OCI-M2 (cell line): Measurements from ENCODE around the gene AKIRIN2.
A peak's percentile ranks its signal among the peaks of the same experiment; 100 is the strongest.

Experiments
- DNase-seq: peaks from one replicate; lab custom pipeline; 2025; ENCODE audit not compliant: unreplicated experiment; lab: John Stamatoyannopoulos, UW

AKIRIN2 gene

GRCh38 chr6:87701676-87702588 is at the start of gene AKIRIN2:
Gene AKIRIN2 (minus strand): TSS chr6:87702233. CDS start chr6:87701684, 549 bp downstream.
- DNase-seq, result peak; percentile 83

- DNase-seq, result no peak
Measured at GRCh38 chr6:87747646-87748045, 45.6 kb upstream of the AKIRIN2 start.

GRCh38 chr6:87745966-87746721 is 44.1 kb upstream of the AKIRIN2 start:
- DNase-seq, result no peak

- DNase-seq, result no peak
Measured at GRCh38 chr6:87743454-87743853, 41.4 kb upstream of the AKIRIN2 start.

GRCh38 chr6:87742106-87742505 is 40.1 kb upstream of the AKIRIN2 start:
- DNase-seq, result no peak

- no peak for DNase-seq
Measured at GRCh38 chr6:87741001-87741650, 39.1 kb upstream of the AKIRIN2 start.

GRCh38 chr6:87738744-87739143 is 36.7 kb upstream of the AKIRIN2 start:
- no peak for DNase-seq

- no peak for DNase-seq
Measured at GRCh38 chr6:87738000-87738399, 36.0 kb upstream of the AKIRIN2 start.

GRCh38 chr6:87736809-87737540 is 34.9 kb upstream of the AKIRIN2 start:
- DNase-seq, result no peak

- DNase-seq, result no peak
Measured at GRCh38 chr6:87731818-87732661, 30.0 kb upstream of the AKIRIN2 start.

- DNase-seq, result no peak
Measured at GRCh38 chr6:87731080-87731479, 29.0 kb upstream of the AKIRIN2 start.

GRCh38 chr6:87729965-87730719 is 28.1 kb upstream of the AKIRIN2 start:
- DNase-seq, result no peak

- DNase-seq, result no peak
Measured at GRCh38 chr6:87728706-87729105, 26.7 kb upstream of the AKIRIN2 start.

- no peak for DNase-seq
Measured at GRCh38 chr6:87724983-87725811, 23.2 kb upstream of the AKIRIN2 start.

GRCh38 chr6:87723170-87724078 is 21.4 kb upstream of the AKIRIN2 start:
- no peak for DNase-seq

GRCh38 chr6:87722540-87723169 is 20.6 kb upstream of the AKIRIN2 start:
- DNase-seq, result no peak

GRCh38 chr6:87721311-87721710 is 19.3 kb upstream of the AKIRIN2 start:
- DNase-seq, result no peak
